Measurements from ENCODE around the gene CCDC7. TPM values are rescaled to one million over a fixed set of nuclear protein-coding genes. Genes with fewer than 3 reads are reported as not detected.

Gene CCDC7
- 4.0 TPM for total RNA-seq (2021; ENCODE audit: unreplicated experiment)
- polyA plus RNA-seq (2012) = 0.22 and 0.39 TPM in 2 replicates
- Bru-seq, nascent RNA = percentile 47 among the genes with signal in this experiment
- percentile 39 among the genes with signal in this experiment for BruChase-seq, experiment 1, labeled RNA remaining after a 6-hour chase
- percentile 56 among the genes with signal in this experiment for BruChase-seq, experiment 2, labeled RNA remaining after a 2-hour chase
- long read RNA-seq, partial matches to known transcripts = 1 of 1 reads
- long read RNA-seq, other reads (novel, unspliced or antisense) = 0 of 1 reads

- H3K4me3 ChIP-seq (replicated peaks in 1 of 2; ENCODE audit: low read depth in 1 of 2, low read length in 2 of 2) = peak within 1 kb of the TSS; percentile 66 to 70
- H3K79me2 ChIP-seq (ENCODE audit: insufficient read depth, low read length) = no peaks in the 10 kb centered on the region
- H3K4me2 ChIP-seq (ENCODE audit: low read length) = peak within 1 kb of the TSS; percentile 86
- CTCF ChIA-PET = no interaction called here
- no peaks in the 10 kb centered on the region for H3K9me3 ChIP-seq (ENCODE audit: control insufficient read depth in 1 of 2, insufficient read depth in 1 of 2, low read depth in 1 of 2, low read length in 2 of 2)
- peak within 1 kb of the TSS; percentile 81 for H2AFZ ChIP-seq (ENCODE audit: low read depth, low read length, poor library complexity, severe bottlenecking)
- BruUV-seq (replicated peaks) = TSS peak; percentile 92
- peak; percentile 67 for DNase-seq (ENCODE audit: low read depth, low spot score)
- H3K9ac ChIP-seq (ENCODE audit: low read length) = peak within 1 kb of the TSS; percentile 81
- H3K36me3 ChIP-seq (ENCODE audit: control insufficient read depth in 1 of 2, insufficient read depth in 2 of 2, low read length in 2 of 2) = no peaks in the 10 kb centered on the region
- H3K27me3 ChIP-seq (ENCODE audit: insufficient read depth, low read length) = no peaks in the 10 kb centered on the region
- H4K20me1 ChIP-seq (ENCODE audit: insufficient read depth) = no peaks in the 10 kb centered on the region
- RAD21 ChIA-PET (ENCODE audit: low non-redundant PET in 1 of 2, low total read pairs in 2 of 2, uncharacterized antibody in 2 of 2, unreplicated experiment in 2 of 2) = interaction anchor here in 1 of 2 experiments (0.6 kb wide), 1 partner anchor 600 kb away, joined by 3 read pairs; no protein-coding TSS in a partner anchor
- H3K9me2 ChIP-seq (ENCODE audit: insufficient read depth) = no peaks in the 10 kb centered on the region
- peaks cover 8 to 11% of the 10 kb centered on the region in 2 experiments for H3K4me1 ChIP-seq (ENCODE audit: control insufficient read depth in 1 of 2, insufficient read depth in 2 of 2, low read length in 2 of 2)
- H3K27ac ChIP-seq (ENCODE audit: low read depth, low read length) = peak within 1 kb of the TSS; percentile 87
- intact Hi-C loops (cut with micrococcal nuclease) = loop anchor here (1.0 to 5.0 kb wide), 2 partner anchors 64 to 564 kb away; no protein-coding TSS in a partner anchor
- POLR2A ChIA-PET = interaction anchor here (0.9 kb wide), 1 partner anchor 11 kb away, joined by 3 read pairs; no protein-coding TSS in a partner anchor
- ATAC-seq = peak; percentile 97
- TF ChIP-seq JUND (IDR thresholded peaks at IDR 0.05) = no peak
- TF ChIP-seq SP1 (IDR thresholded peaks at IDR 0.05; ENCODE audit: low read depth) = 0 out of 2 replicates have a peak, but pooled peaks have one; percentile 24
- TF ChIP-seq ZBTB33 (IDR thresholded peaks at IDR 0.05; ENCODE audit: extremely low read depth, insufficient replicate concordance, low read length) = no peak
- peak; percentile 49 for TF ChIP-seq RAD21 (IDR thresholded peaks at IDR 0.05; ENCODE audit: low read depth)
- TF ChIP-seq, protein P1, sequence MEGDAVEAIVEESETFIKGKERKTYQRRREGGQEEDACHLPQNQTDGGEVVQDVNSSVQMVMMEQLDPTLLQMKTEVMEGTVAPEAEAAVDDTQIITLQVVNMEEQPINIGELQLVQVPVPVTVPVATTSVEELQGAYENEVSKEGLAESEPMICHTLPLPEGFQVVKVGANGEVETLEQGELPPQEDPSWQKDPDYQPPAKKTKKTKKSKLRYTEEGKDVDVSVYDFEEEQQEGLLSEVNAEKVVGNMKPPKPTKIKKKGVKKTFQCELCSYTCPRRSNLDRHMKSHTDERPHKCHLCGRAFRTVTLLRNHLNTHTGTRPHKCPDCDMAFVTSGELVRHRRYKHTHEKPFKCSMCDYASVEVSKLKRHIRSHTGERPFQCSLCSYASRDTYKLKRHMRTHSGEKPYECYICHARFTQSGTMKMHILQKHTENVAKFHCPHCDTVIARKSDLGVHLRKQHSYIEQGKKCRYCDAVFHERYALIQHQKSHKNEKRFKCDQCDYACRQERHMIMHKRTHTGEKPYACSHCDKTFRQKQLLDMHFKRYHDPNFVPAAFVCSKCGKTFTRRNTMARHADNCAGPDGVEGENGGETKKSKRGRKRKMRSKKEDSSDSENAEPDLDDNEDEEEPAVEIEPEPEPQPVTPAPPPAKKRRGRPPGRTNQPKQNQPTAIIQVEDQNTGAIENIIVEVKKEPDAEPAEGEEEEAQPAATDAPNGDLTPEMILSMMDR (IDR thresholded peaks at IDR 0.05 in 2 of 3, conservative IDR thresholded peaks at IDR 0.05 in 1 of 3; ENCODE audit: borderline replicate concordance in 1 of 3, insufficient read depth in 1 of 3, low read depth in 2 of 3, low read length in 2 of 3) = peak in 2 of 3 experiments; percentile 9 to 44; a peak in 2 of 6 replicates
- TF ChIP-seq ELF1 (IDR thresholded peaks at IDR 0.05; ENCODE audit: borderline replicate concordance, low read depth) = peak; percentile 46
- no peak for TF ChIP-seq CBX3 (IDR thresholded peaks at IDR 0.05; ENCODE audit: low read depth)
- TF ChIP-seq EZH2 (IDR thresholded peaks at IDR 0.05) = no peak
- TF ChIP-seq, protein P2, sequence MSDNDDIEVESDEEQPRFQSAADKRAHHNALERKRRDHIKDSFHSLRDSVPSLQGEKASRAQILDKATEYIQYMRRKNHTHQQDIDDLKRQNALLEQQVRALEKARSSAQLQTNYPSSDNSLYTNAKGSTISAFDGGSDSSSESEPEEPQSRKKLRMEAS (IDR thresholded peaks at IDR 0.05) = peak; percentile 54; the same call in 1 of the 2 replicates
- no peak for TF ChIP-seq CEBPB (IDR thresholded peaks at IDR 0.05; ENCODE audit: low read depth)
- TF ChIP-seq POLR2A (IDR thresholded peaks at IDR 0.05; ENCODE audit: borderline replicate concordance, extremely low read depth, insufficient read depth, insufficient read length) = peak; percentile 84
- TF ChIP-seq ATF3 (IDR thresholded peaks at IDR 0.05) = no peak
- 0 out of 2 replicates have a peak, but pooled peaks have one; percentile 27 for TF ChIP-seq EGR1 (IDR thresholded peaks at IDR 0.05; ENCODE audit: low read depth)
- TF ChIP-seq REST (IDR thresholded peaks at IDR 0.05; ENCODE audit: low read depth) = no peak
- no peak for TF ChIP-seq EZH2phosphoT487 (IDR thresholded peaks at IDR 0.05; ENCODE audit: borderline replicate concordance)
- peak; percentile 97 for TF ChIP-seq POLR2AphosphoS5 (IDR thresholded peaks at IDR 0.05; ENCODE audit: low read depth, low read length)
Observed at GRCh38 chr10:32445740-32446535, at the start of gene CCDC7. Gene CCDC7 (plus strand): TSS chr10:32446140. CDS start chr10:32451643, 5,503 bp downstream.
